G401 (cell line): ENCODE results near the gene FBXO4. TPM values are rescaled to one million over a fixed set of nuclear protein-coding genes. Genes with fewer than 3 reads are reported as not detected.
"Not testable (repeated sequence)": the region's sequence is repeated elsewhere in the genome, so short reads cannot be mapped to it uniquely, and the experiment has no call there.

Source experiments
- DNase-seq: peaks from one replicate; pipeline ENCODE4 v3.0.0-alpha.2; 2015; ENCODE audit warnings: low spot score
- in situ Hi-C: cut with HindIII; loops from 2 replicates; pipeline ENCODE4 v1.10.0; 2016; ENCODE audit warnings: low sequenced_read_pairs, mixed read lengths
- total RNA-seq: library from RNA; depleted of rRNA; stranded (reverse); fragments of >200 nt; shearing (Covaris generic); gene quantifications from 2 replicates; pipeline ENCODE4 v1.2.3, GENCODE V29; 2014

The FBXO4 gene
- total RNA-seq, 1 experiment from 2014 or later: 19.5 TPM

DNA sequence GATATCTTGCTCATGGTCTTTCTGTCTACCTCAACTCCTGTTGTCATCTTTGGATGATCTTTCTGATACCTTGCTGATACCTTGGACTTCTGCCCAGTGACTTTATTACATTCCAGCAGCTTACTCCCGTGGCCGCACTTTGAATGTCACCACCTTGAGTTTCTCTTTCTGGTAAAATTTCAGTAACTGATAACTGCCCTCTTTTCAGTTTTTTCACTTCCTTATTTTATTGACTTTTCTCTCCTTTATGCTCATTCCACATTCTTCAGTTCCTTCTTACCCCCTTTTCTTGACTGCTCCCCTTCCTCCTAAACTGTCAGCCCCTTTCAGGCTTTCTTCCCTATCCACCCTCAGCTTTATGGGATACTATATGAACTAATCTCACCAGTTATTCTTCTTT is 7.0 kb upstream of the FBXO4 start:
- DNase-seq: no peak
- in situ Hi-C loops: no loop called here

DNA sequence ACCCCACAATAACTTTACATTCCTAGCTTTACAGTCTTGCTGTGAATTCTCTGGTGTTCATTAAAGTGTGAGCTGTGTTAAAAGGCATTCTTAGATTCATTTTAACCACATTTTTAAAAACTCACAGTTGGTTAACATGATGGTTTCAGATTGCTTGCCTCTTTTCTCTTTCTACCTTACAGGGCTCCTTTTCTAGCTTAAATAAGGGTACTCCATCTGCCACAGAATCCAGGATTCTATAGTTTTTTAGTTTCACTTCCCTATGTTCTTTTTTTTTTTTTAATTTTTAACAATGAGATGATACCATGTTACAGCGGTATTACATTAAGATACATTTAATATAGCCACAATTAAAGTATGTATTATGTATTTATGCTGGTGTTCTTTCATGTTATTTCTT is 3.9 kb upstream of the FBXO4 start:
- no peak for DNase-seq
- in situ Hi-C loops: no loop called here

DNA sequence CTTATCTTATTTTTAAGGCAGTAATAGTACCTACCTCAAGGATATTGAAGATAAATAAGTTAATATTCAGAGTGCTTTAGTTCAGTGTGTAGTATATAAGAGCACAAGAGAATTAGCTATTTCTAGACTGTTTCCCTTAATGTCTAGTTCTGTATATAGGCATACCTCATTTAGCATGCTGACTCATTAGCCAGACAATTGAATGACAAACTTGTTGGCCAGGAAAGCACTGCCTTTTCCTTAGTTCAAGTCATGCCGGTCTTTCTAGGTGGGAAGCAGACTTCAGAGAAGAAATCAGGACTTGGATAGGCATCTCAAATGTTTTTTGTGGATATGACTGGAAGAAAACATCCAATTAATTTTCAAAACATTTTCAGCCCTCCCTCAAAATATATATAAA is 3.2 kb upstream of the FBXO4 start:
- in situ Hi-C loops: no loop called here
- no peak for DNase-seq

DNA sequence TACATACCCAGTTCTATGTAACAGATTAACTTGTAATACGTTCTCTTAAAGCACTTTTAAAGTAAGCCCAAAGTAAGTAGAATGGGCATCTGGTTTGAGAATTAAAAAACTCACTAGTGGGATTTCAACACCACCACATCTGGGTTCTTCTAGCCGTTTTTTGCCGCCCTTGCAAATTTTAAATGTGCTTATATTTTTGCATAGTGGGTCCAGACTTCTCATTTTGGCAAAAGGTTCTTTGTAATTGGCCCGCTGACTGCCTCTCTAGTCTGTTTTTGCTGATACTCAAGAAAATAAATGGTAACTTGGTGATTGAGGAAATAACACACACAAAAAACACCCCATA is 582 bp upstream of the FBXO4 start:
- in situ Hi-C loops: no loop called here
- no peak for DNase-seq

DNA sequence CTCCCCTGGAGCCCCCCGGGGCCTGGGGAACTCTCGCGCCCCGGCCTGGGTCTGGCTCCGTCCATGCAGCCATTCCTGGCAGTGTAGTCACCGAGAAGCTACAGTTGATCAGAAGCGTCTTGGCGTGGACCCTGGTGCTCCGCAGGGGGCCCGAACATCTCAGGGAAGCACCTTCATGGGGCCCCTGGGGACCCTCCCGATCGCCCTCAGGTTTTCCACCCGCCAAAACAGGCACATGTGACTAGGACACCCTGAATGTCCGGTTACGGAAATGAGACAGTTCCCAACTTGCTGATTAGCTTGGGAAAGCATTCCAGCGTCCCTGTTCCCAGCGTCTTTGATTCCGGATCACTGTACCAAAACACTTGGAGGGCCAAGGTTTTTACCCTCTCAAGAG is 472 bp downstream of the FBXO4 start:
- DNase-seq: peak; percentile 48

DNA sequence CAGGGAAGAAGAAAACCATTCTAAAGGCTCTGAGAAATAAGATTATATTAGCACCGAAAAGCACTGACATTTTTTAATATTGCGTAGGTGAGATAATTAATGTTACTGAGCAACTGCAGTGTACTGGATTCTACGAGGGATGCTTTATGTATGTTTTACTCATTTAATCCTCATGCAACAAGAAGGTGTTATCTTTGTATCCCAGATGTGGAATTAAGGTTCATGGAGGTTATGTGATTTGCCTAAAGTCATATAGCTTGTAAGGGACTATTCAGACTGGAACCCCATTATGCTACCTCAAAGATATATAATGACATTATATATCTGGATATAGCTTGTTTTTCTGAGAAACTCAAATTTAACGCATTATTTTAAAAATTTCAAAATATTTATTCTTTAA is 2.5 kb downstream of the FBXO4 start:
- in situ Hi-C loops: no loop called here

More for the DNA sequence above, 472 bp downstream of the FBXO4 start:
- in situ Hi-C loops: no loop called here

DNA sequence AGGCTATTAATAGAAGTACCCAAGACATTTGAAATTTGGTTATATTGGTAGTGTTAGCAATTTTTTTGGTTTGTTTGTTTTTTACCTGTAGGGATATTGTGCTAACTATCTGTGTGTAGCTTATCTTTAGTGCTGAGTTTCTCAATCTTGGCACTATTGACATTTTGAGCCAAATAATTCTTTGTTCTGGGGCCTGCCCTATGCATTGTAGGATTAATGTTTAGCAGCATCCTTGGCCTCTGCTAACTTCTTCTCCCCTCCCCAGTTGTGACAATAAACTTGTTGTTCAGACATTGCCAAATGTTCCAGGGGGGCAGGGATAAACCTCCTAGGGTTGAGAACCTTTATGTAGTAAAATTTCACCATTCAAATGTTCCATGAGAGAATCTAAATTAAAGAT is 4.0 kb downstream of the FBXO4 start:
- no peak for DNase-seq
- in situ Hi-C loops: no loop called here

More for the DNA sequence above, 2.5 kb downstream of the FBXO4 start:
- no peak for DNase-seq

DNA sequence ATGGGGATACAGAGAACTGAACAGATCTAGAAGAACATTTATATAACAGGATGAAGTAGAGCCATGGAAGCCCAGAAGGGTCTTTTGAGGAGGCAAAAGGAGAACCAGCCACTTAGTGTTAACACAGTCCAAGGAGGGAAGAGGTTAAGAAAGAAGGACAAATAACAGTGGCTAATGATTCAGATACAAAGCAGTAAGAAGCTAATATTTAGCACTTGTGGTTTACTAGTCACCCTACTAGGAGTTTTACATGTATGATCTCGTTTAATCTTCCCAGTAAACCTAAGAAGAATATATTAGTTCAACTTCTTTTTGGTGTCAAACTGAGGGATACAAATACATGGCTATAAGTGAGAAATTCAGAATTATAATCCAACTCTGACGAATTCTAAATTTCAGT is 7.7 kb downstream of the FBXO4 start:
- in situ Hi-C loops: no loop called here
- no peak for DNase-seq

DNA sequence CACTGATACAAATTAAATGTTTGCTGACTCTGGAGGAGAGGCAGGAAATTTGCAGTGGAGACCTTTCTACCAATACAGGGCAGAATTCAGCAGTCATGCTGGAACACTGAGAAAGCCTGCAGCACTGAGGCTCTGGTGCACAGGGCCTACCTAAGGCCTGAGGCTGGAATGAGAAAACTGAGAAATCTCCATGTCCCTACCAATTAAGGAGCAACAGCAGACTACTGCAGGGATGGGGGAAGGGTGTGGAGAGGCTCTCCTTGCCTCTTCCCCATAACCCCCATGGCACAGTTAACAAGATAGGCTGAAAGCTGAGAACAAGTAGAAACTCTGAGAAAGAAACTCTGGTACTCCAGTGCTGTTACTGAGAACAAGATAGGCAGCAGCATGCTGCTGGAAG is 10.5 kb downstream of the FBXO4 start:
- in situ Hi-C loops: no loop called here

DNA sequence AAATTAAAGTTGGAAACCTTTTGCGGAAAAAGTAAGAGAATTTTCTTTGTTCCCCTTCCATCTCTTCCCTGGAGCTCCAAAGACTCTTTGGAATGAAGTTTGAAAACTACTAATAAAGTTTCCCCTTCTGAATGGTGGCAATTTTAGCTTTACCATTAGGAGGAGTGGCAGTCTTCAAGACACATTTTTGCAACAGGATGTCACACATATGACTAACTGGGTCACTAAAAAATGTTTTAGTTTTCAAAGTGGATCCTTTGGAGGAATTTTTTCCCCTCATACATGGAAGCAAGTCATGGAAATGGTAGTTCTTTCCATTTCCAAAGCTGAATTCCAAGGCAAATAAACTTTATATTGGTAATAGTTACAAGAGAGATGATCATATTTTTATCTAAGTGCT is 15.6 kb downstream of the FBXO4 start:
- in situ Hi-C loops: no loop called here

More for the DNA sequence above, 10.5 kb downstream of the FBXO4 start:
- DNase-seq: no peak

DNA sequence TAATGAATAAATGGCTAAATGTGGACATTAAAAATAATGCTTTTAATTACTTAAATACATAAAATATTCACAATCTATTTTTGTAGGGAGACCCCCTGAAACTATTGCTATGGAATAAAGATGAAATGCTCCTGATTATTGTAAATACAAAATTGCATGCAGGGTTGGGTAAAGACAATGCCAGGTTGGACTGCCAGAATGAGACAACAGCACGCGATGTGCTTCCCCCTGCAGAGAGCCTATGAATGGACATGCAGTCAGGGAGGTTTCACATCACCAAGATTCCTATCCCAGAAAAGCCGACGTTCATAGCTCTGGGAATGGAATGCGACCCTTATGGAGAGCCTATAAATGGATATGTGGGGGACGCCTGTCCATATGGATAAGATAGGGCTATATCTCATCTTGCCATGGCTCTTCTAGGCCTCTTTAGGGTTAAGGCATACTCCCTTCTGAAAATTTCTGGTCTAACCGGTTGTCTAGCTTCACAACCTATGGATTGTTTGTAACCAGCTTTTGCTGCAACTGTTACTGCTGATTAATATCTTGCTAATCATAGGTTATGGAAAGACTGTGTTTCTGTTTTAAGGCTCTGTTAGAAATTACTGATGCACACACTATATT is 20.4 kb downstream of the FBXO4 start:
- in situ Hi-C loops: not testable (repeated sequence)

More for the DNA sequence above, 15.6 kb downstream of the FBXO4 start:
- no peak for DNase-seq

DNA sequence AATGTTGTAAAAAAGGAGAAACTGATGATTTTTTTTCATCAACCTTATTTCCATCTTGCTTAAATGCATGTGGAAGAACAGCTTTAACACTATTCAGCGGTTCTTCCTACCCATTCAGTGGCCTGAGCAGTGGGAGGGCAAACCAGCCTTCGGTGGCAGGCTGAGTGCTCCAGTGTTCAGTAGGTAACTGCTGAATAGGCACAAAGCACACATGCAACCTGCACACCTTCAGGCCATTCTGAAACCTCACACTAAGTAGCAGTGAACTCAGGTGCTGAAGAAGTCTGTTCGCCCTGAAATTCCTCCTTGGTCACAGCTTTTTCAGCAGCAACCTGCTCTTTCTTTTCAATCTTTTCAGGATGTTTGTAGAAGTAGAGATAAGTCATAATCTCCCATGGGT is 26.1 kb downstream of the FBXO4 start:
- DNase-seq: no peak
- in situ Hi-C loops: no loop called here

More for the DNA sequence above, 20.4 kb downstream of the FBXO4 start:
- DNase-seq: not testable (repeated sequence)

DNA sequence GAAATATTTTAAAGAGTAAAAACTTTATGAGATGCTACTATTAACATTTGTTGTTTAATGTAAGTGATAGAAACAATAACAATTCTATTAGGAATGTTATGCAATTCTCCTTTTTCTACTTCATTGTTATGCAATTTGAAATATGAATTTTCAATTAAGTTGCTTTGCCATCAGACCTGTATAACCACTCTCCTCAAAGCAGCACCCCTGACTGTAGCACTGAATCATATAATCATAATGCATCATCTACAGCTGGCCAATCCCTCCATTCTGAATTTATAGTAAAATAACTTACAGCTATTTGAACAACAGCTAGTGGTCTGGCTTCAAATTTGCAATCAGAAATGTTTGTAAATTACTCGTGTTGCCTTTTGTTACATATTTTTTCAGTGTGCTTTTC is 29.2 kb downstream of the FBXO4 start:
- DNase-seq: no peak
- in situ Hi-C loops: no loop called here

DNA sequence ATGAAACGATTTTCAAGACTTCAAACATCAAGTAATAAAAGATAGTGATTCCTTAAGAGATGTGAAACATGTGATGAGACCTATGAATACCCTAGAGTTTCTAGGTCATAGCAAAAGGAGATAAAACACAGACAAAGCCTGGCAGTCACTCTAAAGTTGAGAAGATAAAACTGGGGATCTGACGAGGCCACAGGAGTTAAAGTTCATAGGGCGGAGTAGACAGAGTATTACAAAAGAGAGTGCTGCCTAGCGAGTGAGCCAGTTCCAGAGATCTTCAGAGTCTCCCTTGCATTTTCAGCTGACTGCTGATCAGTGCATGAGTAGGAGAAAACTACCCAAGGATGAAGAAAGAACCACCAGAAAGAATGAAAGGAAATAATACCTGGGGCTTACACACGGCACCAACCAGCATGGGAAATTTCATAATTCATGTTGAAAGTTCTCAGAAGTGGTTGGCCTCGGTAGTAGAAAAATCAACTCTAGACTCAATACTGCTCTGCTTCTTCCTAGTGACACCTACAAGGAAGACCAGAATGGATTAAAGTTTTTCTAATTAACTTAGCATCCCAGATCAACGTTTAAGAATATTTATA is 30.4 kb downstream of the FBXO4 start:
- in situ Hi-C loops: no loop called here

DNA sequence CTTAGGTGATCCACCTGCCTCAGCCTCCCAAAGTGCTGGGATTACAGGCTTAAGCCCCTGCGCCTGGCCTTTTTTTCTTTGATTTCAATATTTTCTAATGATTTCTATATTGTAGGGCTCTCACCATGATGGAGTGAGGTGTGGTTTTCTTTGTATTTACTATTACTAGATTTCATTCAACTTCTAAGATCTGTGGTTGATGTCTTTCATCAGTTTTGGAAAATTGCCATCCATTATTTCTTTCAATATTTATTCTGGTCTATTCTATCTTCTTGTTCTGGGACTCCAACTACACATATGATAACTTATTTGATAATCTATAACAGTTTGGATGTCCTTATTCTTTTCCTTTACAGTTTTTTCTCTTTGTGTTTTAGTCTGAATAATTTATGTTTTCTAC is 31.9 kb downstream of the FBXO4 start:
- in situ Hi-C loops: no loop called here
- DNase-seq: no peak

More for the DNA sequence above, 30.4 kb downstream of the FBXO4 start:
- DNase-seq: no peak

DNA sequence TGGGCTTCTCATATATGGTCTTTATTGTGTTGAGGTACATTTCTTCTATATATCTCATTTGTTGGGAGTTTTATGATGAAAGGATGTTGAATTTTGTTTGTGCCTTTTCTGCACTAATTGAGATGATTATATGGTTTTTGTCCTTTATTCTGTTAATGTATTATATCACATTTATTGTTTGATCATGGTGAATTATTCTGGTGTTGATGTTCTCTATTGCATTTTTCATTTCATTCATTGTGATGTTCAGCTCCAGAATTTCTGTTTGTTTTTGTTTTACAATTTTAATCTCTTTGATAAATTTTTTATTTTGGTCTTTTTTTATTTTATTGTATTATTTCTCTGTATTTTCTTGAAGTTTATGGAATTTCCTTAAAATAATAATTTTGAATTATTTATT is 35.4 kb downstream of the FBXO4 start:
- DNase-seq: no peak
- in situ Hi-C loops: no loop called here

DNA sequence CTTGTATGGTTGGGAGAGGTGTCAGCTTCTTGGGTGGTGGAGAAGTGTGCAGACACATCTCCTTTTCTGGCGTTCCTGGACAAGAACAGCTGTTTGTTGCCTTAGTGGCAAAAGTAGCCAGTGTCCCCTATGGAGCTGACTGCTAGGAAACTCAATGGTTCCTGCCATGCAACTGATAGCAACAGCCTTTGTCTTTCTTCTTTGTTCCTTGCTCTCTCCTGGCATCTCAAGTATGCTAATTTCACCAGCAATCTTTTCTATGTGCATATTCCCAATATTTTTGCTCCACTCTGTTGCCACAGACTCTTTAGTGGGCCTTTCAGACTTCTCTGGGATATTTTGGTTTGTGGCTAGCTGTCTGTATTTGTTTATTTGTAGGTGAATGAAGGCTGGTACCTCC is 36.7 kb downstream of the FBXO4 start:
- no peak for DNase-seq
- in situ Hi-C loops: no loop called here

DNA sequence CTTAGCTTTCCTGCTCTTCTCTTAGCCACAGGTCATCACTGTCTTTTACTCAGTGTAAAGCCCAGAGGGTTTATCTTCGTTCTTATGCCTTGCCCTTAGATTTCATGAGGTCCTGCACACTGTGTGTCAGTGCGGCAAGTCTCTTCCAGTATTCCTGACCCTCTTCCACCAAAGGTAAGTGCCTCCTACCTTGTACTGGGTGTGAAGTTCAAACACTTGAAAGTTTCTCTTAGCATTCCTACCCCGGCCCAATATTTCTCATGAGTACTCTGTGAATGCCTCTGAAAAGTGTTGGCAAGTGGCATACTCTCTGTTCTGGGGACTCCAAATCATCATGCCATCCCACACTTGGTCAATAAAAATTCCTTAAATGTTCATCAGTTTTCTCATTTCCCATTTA is 37.4 kb downstream of the FBXO4 start:
- DNase-seq: no peak
- in situ Hi-C loops: no loop called here

DNA sequence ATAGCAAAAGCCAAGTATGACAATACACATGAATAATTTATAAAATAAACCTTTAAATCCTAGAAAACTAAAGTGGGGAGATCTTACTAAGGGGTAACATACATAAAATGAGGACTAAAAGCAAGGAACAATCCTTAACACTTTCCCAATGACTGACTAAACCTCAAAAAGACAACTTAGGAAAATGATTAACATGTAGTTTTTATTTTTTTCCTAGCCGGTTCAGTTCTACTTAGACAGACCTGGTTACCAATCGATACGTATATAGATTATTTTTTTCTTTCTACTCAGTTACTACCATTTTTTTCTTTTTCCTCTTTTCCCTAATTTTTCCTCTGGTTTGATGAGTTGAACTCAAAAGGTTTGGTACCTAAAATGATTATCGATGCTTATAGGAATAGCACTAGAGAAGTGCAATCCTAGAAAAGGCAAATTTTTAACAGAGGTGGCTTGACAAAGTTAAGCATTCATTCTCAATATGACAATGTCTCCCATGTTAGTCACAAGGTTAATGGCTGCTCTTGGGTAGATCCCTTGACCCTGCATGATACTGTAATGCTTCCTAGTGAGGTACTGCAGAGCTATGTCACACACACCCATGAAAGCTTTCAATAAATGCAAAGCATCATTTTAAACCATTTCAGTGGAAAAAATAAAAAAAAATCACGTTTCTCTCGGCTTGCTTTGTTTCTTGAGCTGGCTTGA is 41.5 kb downstream of the FBXO4 start:
- in situ Hi-C loops: no loop called here

DNA sequence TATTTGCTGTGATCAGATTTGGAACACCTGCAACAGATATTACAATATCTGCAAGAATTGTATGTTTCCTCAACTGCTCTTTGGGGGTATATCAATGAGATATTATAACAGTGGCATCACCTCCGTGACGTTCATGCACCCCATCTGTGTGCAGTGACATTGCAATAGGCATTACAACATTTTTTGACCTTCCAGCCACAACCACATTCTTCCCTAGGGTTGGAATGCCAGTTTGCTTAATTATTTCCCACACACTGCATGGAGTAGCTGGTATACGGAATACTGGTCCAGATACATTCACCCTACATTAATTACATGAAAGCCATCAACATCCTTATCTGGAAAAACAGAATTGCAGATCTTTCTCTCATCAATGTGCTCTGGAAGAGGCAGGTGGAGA is 42.3 kb downstream of the FBXO4 start:
- no peak for DNase-seq
- in situ Hi-C loops: no loop called here

More for the DNA sequence above, 41.5 kb downstream of the FBXO4 start:
- DNase-seq: no peak
